ENCODE results near the gene GLUD1.
"Not testable (repeated sequence)": the region's sequence is repeated elsewhere in the genome, so short reads cannot be mapped to it uniquely, and the experiment has no call there.

Gene GLUD1

DNA sequence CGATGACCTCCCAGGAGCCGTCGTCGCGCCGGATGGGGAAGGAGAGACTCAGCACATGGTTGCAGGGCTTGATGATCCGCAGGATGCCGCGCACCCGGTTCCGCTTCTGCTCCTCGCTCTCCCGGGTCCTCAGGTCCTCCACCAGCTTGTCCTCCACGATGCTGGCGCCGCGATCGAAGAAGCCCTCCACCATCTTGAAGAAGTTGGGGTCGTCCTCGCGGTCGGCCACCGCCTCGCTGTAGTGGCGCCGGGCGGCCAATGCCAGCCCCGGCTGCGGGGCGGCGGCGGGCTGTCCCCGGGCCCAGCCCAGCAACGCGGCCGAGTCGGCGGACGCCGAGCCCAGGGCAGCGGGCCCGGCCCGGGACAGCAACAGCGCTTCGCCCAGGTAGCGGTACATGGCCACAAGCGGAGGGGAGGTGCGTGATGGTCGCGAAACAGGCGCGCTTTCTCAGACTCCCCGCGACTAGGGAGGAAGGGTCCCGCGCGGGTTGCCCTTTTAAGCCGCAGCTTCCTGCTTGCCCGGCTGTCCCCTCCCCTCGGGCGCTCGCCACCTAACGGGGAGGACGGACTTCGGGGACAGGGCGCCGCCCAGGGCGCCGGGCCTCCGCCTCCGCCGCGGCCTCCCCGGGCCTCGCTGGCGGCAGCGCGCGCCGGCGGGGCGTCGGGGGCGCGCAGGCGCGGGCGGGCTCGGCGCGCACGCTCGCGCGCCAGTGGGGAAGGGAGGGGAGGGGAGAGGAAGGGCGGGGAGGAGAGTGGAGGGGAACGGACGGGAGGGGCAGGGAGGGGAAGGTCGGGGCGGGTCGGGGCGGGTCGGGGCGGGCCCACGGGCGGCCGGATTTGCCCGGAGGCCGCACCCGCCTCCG, at the start of gene GLUD1, which contains the start of gene SHLD2:
Gene GLUD1, minus strand, starts transcription at position 471 of the 863 bp plus-strand sequence. Its CDS starts 74 bp downstream, at position 397.
Gene SHLD2, plus strand, starts transcription at position 834 of the 863 bp plus-strand sequence. CDS start 56,149 bp downstream, outside the sequence.
- peak; percentile 84 for DNase-seq (ENCODE audit: low read depth)

DNA sequence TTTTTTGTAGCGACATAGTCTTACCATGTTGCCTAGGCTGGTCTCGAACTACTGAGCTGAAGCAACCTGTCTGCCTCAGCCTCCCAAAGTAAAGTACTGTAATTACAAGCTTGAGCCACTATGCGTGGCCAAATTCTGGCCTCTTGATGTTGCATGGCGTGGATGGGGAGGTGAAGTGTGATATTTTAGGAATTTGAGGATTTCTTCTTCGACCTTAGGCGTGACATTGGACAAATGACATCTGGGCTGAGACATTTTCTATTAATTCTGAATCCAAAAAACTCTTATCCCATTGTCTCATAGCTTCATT, 48.4 kb upstream of the GLUD1 start:
- not testable (repeated sequence) for DNase-seq (ENCODE audit: low read depth)

DNA sequence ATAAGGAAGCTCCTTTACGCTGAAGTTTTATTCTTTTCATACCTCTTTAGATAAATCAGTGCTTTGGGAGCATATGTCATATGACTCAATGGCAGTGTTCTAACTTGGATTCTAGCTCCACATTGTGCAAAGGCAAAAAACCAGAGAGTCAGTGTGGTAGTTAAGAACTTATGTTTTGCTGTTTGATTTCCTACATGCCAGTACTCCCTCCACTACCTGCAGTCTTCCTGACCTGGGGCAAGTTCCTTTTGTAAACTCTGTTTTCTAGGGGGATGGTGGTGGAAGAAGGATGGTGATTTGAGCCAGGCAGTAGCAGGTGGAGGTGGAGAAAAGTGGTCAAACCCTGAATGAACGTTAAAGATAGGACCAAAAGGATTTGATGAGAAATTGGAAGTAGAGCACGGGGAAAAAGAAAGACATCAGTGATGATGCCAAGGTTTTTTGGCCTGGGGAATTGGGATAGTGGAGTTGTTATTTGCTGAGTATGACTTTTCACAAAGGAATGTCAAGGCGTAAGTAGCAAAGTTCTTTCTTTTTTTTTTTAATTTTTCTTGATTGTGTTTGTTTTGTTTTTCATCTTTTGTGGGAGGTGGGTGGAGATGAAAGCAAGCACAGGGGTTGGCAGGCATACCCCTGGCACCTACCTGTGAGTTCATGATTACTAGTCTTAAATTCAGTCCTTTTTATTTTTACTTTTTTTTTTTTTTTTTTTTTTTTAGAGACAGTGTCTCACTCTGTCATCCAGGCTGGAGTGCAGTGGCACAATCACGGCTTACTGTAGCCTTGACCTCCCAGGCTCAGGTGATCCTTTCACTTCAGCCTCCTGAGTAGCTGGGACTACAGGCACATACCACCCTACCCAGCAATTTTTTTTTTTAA, 47.8 kb upstream of the GLUD1 start:
- not testable (repeated sequence) for DNase-seq (ENCODE audit: low read depth)

DNA sequence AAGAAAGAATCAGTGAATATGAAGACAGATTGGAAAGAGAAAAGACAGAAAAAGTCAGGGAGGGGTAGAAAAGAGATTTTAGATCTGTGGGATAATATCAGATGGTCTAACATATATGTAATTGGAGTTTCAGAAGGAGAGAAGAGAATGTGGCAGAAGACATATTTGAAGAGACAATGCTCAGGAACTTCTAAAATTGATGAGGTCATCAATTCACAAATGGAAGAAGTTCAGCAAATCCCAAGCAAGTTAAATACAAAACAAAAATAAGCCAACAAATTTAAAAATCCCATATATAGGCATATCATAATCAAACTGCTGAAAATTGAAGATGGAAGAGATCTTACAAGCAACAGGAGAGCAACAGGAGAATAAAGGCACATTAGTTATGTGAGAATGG, 42.8 kb upstream of the GLUD1 start:
- DNase-seq (ENCODE audit: low read depth): not testable (repeated sequence)

DNA sequence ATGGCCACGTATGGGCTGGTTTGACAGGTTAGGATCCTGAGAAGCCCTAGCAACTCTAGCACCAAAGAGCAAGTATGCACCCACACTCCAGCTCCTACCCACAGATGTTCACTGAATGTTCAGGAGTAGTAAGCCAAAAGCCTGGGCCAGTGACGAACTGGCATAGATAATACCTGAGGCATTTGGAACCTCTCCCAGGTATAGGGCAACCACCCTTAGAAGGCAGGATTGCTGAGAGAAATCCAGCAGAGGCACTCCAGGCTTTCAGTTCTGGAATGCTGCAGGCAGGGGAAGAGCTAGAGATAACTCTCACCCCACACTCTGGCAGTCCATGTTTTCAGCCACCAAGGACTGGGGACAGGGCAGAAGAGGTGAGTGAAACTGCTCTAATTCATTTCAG, 39.8 kb upstream of the GLUD1 start:
- DNase-seq (ENCODE audit: low read depth): not testable (repeated sequence)

DNA sequence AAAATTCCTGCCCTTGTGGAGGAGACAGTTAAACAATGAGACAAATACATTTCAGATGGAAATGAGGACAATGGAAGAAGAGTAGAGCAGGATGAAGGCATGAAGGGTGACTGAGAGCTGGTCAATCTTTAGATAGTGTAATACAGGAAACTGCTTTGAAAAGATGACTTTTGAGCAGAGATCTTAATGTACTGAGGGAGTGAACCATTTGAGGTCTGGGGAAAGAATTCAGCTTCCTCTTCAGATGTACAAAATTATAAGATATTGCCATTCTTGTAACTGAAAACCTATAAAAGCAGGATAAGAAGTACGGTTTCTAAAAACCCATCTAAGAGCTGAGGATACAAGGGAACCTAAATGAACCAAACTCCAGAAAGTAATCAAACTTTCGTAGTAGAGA, 39.3 kb upstream of the GLUD1 start:
- not testable (repeated sequence) for DNase-seq (ENCODE audit: low read depth)

DNA sequence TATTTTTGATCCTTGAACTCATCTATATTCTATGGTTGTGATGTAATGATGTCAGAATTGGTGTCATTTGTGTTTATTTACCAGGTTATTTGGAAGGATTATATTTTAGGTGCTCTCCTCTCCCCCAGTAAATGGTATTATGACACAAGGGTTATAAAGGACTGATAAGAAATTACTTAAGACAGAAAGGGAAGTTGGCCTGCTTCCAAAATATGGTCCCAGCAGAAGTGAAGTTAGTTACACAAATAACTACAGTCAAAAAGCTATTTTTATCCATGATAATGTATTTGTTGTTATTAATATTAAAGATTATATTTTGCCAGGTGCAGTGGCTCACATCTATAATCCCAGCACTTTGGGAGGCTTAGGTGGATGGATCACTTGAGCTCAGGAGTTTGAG, 37.5 kb upstream of the GLUD1 start:
- not testable (repeated sequence) for DNase-seq (ENCODE audit: low read depth)

DNA sequence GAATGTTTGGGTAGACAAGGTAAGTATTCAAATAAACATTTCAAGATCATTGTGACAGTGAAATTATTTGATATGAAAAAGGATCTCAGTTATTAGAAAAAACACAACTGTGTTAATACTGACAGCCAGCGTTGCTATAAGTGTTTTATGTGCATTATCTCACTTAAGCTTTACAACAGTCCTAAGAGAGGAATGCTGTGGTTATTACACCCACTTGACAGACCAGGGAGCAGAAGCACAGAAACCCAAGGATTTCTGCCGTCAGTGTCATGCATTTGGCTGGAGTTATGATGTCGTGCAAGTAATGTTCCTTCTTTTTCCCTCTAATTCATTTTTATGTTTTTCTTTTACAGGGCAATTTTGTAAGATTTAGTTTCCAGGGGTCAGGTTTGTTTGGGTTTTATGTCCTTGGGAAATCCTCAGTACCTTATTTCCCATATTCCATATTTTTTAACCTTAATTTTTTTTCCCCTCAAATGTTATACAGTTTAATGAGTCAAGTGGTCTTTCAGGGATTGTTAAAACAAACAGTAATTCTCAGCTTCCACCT, 33.0 kb upstream of the GLUD1 start:
- not testable (repeated sequence) for DNase-seq (ENCODE audit: low read depth)

DNA sequence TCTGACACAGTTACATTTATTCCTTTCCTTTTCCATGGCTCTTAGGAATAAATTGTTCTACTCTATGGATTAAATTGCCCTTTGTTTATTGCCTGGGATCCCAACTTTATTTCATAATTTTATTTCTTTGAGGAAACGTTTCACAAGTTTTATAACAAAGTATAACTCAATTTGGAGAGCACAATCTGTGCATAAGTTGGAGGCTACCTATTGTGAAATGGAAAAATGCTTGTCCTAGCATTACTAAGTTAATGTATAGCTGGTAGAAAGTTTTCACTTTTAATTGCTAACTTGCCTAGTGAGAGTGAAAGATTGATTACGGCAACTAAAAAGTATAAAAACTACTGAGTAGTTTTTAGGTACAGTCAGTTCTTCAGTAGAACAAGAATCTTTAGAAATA, 32.4 kb upstream of the GLUD1 start:
- DNase-seq (ENCODE audit: low read depth): not testable (repeated sequence)

DNA sequence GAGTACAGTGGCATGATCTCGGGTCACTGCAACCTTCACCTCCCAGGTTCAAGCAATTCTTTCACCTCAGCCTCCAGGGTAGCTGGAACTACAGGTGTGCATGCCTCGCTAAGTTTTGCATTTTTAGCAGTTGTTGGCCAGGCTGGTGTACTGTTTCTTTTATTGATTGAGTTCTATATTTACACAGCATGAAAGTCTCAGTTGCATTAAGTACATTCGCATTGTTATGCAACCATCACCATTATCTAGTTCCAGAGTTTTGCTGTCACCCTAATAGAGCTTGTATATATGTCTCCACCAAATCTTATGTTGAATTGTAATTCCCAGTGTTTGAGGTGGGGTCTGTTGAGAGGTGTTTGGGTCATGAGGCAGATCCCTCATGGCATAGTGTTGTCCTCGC, 28.7 kb upstream of the GLUD1 start:
- not testable (repeated sequence) for DNase-seq (ENCODE audit: low read depth)

DNA sequence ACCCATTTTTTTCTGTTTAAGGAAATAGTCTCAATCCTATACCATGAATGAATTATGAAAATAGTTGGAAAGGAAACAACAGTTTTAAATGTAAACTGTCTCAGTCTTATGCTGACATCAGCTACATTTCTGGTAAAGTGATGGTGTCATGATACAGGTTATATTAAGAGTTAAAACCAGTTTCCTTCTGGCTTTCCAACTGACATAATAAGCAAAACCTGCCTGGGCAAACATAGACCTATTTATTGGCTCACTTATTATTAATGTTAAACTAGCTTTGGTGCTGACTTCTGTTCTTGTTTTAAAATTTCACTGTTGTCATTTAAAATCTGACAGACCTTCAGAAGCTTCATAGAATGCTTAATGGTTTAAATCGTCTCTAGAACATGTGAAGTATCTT, 24.4 kb upstream of the GLUD1 start:
- DNase-seq (ENCODE audit: low read depth): not testable (repeated sequence)

DNA sequence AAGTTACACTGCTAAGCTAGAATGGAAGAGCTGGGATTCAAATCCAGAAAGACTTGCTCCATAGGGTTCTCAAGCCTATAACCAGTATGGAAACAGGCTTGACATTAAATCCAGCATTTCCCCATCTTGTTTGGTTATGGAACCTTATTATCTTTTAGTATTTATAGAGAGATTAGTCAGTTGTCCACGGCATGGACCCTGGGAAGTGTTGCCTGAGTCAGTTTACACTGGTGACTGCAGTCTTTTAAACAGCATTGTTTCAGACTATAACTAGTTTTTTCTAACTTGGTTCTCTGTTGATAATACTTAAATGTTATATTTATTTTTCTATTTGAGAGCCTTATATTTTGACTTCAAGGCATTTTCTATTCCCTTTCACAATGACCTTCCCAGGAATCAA, 23.5 kb upstream of the GLUD1 start:
- DNase-seq (ENCODE audit: low read depth): not testable (repeated sequence)

DNA sequence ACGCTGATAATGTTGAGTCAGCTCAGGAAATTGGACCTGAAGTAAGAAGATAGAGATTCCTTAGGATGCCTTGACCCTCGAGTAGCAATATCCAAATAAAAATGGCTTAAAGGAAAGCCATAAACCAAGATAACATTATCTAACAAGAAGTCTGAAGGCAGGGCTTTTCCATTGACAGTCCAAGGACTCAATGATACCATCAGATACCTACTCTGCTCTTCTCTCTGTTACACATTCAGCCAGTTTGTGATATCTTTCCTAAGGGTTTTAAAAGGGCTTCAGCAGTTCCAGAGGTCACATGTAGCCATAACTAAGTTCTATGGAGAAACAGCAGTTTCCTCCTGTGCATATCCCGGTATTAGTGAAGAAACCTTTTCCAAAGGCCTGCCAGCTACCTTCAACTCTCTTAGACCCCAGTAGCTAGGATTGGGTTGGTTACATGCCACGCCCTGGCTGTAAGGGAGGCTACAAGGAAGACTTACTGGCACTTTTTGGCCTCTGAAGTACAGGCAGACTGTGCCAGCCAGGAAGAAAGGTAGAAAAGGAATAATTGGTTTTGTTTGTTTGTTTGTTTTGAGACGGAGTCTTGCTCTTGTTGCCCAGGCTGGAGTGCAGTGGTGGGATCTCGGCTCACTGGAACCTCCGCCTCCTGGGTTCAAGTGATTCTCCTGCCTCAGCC, 10.9 kb upstream of the GLUD1 start:
- no peak for DNase-seq (ENCODE audit: low read depth)

DNA sequence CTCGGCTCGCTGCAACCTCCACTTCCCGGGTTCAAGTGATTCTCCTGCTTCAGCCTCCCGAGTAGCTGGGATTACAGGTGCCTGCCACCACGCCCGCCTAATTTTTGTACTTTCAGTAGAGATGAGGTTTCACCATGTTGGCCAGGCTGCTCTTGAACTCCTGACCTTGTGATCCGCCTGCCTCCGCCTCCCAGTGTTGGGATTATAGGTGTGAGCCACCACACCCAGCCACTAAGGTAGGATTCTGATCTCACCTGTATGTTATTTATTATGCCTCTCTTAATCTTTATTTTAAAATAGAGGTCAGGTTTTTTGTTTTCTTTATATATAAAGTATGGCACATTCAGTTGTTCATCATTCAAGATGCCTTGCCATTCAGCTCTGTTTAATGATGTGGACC, 10.1 kb upstream of the GLUD1 start:
- not testable (repeated sequence) for DNase-seq (ENCODE audit: low read depth)

DNA sequence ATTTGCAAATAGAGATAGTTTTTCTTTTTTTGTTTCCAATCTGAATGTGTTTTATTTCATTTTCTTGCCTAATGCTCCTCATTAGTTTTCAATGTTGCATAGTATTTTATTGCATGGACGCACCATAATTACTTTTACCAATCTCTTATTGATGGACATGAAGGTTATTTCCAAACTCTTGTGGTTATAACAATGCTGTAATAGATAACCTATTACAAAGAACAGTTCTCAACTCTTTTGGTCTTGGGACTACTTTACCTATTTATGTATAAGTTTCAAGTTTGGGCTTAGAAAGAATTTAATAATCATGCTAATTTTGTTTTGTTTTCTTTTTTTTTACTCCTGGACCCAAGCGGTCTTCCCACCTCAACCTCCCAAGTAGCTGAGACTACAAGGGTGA, 7.4 kb upstream of the GLUD1 start:
- no peak for DNase-seq (ENCODE audit: low read depth)

DNA sequence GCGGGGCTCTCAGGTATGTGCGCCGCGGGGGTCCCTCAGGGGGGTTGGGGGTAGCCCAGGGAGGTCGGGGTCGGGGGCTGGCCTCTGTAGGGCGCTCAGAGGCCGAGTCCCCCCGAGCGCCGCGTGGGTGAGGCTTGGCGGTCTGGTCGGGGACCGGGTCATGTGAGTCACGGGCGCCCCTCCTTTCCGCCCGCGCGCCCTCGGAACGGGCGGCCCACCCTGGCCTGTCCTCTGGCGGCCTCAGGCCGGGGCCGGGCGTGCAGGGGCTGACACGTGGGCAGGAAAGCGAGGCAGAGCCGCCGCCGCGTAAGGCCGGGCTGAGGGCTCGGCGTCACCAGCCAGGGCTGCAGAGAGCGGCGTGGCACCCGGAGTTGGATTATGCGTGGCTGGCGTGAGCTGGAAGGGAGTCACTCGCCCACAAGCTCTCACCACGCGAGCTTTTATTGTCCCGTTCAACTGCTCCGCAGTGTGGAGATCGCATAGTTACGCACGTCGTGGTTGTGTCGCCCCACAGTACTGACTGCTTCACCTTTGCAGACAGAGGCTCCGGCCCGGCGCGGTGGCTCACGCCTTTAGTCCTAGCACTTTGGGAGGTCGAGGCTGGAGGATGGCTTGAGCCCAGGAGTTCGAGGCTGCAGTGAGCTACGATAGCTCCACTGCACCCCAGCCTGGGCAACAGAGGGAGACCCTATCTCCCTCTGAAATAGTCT, 748 bp upstream of the GLUD1 start:
- peak; percentile 69 for DNase-seq (ENCODE audit: low read depth)

DNA sequence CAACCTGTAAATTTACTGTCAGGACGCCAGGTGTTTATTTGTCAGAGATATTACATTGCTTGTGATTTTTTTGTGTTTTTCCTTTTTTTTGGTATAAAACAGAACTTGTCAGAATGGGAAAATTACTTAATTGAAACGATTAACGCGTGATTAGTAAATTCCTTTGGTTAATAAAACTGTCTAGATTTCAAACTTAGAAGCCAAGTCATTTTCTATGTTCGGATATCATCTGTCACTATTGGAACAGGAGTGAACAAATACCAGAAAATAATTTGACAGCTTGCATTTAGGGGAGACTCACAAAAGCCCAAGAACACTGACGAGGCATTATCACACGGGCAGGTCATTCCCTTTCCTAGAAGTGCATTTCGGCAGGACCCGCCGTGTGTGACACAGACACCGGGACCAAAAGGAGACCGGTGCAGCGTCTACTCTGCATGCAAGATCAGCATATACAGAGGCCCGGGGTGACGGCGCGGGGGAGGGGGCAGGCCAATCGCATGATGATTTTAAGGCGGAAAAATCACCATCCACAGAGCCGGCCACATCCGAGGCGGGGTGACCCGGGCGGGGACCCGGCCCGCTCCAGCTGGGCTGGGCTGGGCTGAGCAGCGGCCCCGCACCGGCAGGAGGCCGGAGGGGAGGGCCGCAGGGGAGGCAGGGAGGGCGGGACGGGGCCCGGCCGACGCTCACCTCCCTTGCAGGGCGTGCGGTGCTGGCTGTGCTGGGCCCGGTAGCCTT, 841 bp downstream of the GLUD1 start:
- DNase-seq (ENCODE audit: low read depth): peak; percentile 61

DNA sequence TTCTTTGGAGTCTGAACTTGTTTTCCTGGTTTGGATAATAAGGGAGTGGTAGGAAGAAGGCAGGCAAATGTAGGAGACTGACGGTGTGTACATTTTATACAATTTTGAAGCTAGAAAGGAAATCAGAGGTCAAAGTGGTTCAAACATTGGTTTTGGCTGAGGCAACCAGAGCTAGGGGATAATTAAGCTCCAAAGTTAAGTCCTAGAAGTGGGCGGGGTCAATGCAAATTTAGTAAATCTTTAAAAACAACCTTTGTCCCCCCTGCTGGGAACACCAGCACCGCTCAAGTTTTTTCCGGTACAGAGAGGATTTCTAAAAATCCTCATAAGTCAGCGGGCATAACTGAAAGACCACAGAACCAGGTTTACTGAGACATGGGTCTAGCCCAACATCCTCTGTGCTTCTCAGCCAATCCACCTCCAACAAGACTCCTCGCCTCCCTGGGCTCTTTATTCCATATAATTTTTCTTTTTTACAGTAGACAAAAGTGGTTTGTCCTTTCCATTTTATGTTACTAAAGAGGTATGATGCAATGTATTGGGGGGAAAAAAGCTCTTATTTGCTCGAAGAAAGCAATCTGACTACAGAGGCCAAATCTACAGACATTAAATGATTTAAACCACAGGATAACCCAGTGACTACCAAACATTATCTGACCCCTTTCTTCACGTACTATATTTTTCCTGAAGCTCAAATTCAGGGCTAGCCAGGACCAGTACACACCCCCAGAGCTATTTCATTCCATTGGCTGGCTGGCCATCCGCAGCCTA, 1.6 kb downstream of the GLUD1 start:
- no peak for DNase-seq (ENCODE audit: low read depth)

DNA sequence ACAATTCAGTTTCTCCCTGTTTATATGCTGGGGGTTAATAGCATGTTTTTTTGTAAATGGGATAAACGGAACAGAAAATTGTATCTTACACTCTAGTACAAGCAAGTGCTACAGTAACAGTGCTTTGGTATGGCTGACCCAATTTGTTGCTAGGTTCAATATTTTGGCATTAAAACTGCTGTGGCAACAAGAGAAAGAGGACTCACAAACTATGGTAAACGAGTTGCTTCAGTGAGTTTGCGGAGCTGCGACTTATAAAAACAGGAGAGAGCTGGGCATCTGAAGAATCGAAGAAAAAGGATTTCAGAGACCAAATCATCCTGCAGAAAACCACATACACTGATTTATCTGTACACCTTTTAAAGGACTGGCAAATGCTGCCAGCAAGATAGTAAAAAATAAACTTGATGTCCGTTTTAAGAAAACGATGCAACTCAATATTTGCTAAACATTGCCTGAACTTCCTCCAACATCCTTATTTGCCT, 2.2 kb downstream of the GLUD1 start:
- no peak for DNase-seq (ENCODE audit: low read depth)

DNA sequence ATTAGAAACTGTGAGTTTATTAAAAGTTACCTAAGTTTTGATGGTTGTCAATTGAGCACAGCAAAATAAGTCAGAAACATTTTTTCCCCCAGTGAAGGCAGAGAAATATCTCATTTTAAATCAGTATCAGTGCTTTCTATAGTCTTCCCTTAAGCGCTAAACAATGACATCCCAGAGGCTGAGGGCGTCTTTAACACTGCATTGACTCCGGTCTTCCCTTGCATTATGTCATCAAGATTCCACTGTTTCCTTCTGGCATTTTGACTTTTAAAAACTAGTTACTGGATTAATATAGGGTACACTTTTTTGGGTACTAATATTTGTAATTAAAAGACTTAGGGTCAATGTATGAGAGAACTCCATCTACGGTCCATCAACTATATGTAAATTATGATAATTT, 3.9 kb downstream of the GLUD1 start:
- no peak for DNase-seq (ENCODE audit: low read depth)
